ENCODE data around the gene TLL1. TPM values are rescaled to one million over a fixed set of nuclear protein-coding genes. Genes with fewer than 3 reads are reported as not detected.

TLL1 gene
- total RNA-seq, 1 experiment from 2014 or later, result 0.46 TPM

GRCh38 chr4:166075599-166075998, 202.6 kb downstream of the TLL1 start:
- intact Hi-C loops (cut with micrococcal nuclease; ENCODE audit: unreplicated experiment), result no loop called here
- BruUV-seq (replicated peaks), result no TSS peak
- no peak overlapping the region for H2AFZ ChIP-seq

GRCh38 chr4:166077782-166078181, 204.7 kb downstream of the TLL1 start:
- ChIA-PET CTCF (interaction anchor here (0.6 kb wide), 1 partner anchor 33 kb away, joined by 5 read pairs; no protein-coding TSS in a partner anchor), POLR2A (ENCODE audit: unreplicated experiment) (interaction anchor here (0.7 kb wide), 1 partner anchor 537 kb away, joined by 5 read pairs; no protein-coding TSS in a partner anchor)
- no peaks in the 10 kb centered on the region for H3F3A ChIP-seq (ENCODE audit: insufficient read depth, low read depth)
- no peaks in the 10 kb centered on the region for H4K20me1 ChIP-seq (ENCODE audit: insufficient read depth)
- H3K9me2 ChIP-seq (ENCODE audit: insufficient read depth), result no peaks in the 10 kb centered on the region
- no peak overlapping the region for H3K27ac ChIP-seq
- no peaks in the 10 kb centered on the region for H3K27me3 ChIP-seq (ENCODE audit: insufficient read depth, low read depth)
- TF ChIP-seq CTCF (conservative IDR thresholded peaks at IDR 0.05), result no peak
- no peak for TF ChIP-seq EZH2 (IDR thresholded peaks at IDR 0.05; ENCODE audit: low read depth)
- no peaks in the 10 kb centered on the region for H3K9me3 ChIP-seq (ENCODE audit: insufficient read depth, low read depth)
- H3K4me2 ChIP-seq, result no peak overlapping the region
- intact Hi-C loops (cut with micrococcal nuclease; ENCODE audit: unreplicated experiment), result no loop called here
- no TSS peak for BruUV-seq (replicated peaks)
- H2AFZ ChIP-seq, result no peak overlapping the region
- H3K36me3 ChIP-seq (ENCODE audit: low read depth), result no peaks in the 10 kb centered on the region
- DNase-seq, result no peak
- no peak overlapping the region for H3K4me3 ChIP-seq
- H3K79me2 ChIP-seq (ENCODE audit: low read depth), result no peaks in the 10 kb centered on the region
- H3K4me1 ChIP-seq (replicated peaks; ENCODE audit: insufficient read depth), result 0 out of 2 replicates have a peak, but pooled peaks cover 6% of the 10 kb centered on the region

More at GRCh38 chr4:166075599-166075998, 202.6 kb downstream of the TLL1 start:
- ChIA-PET POLR2A (ENCODE audit: unreplicated experiment) (no interaction called here), CTCF (no interaction called here)
- no peak for DNase-seq
- Histone ChIP-seq H3K4me3 (no peak overlapping the region), H3K27ac (no peak overlapping the region), H3K79me2 (ENCODE audit: low read depth) (no peaks in the 10 kb centered on the region), H3K9me3 (ENCODE audit: insufficient read depth, low read depth) (no peaks in the 10 kb centered on the region), H3K4me2 (0 out of 2 replicates have a peak overlapping the region, but pooled peaks have one; percentile 26), H3K4me1 (replicated peaks; ENCODE audit: insufficient read depth) (0 out of 2 replicates have a peak, but pooled peaks cover 6% of the 10 kb centered on the region), H3K36me3 (ENCODE audit: low read depth) (no peaks in the 10 kb centered on the region), H3F3A (ENCODE audit: insufficient read depth, low read depth) (no peaks in the 10 kb centered on the region), H3K27me3 (ENCODE audit: insufficient read depth, low read depth) (no peaks in the 10 kb centered on the region), H4K20me1 (ENCODE audit: insufficient read depth) (no peaks in the 10 kb centered on the region), H3K9me2 (ENCODE audit: insufficient read depth) (no peaks in the 10 kb centered on the region)
- TF ChIP-seq CTCF (conservative IDR thresholded peaks at IDR 0.05), result no peak

GRCh38 chr4:166078383-166078782, 205.3 kb downstream of the TLL1 start:
- Histone ChIP-seq H3K4me3 (no peak overlapping the region), H3K27ac (no peak overlapping the region), H3K4me1 (replicated peaks; ENCODE audit: insufficient read depth) (0 out of 2 replicates have a peak, but pooled peaks cover 6% of the 10 kb centered on the region), H3F3A (ENCODE audit: insufficient read depth, low read depth) (no peaks in the 10 kb centered on the region), H3K27me3 (ENCODE audit: insufficient read depth, low read depth) (no peaks in the 10 kb centered on the region), H3K79me2 (ENCODE audit: low read depth) (no peaks in the 10 kb centered on the region), H3K4me2 (no peak overlapping the region), H2AFZ (no peak overlapping the region), H3K9me2 (ENCODE audit: insufficient read depth) (no peaks in the 10 kb centered on the region), H4K20me1 (ENCODE audit: insufficient read depth) (no peaks in the 10 kb centered on the region), H3K36me3 (ENCODE audit: low read depth) (no peaks in the 10 kb centered on the region), H3K9me3 (ENCODE audit: insufficient read depth, low read depth) (no peaks in the 10 kb centered on the region)
- ChIA-PET CTCF (no interaction called here), POLR2A (ENCODE audit: unreplicated experiment) (no interaction called here)
- TF ChIP-seq EZH2 (IDR thresholded peaks at IDR 0.05; ENCODE audit: low read depth) (no peak), CTCF (conservative IDR thresholded peaks at IDR 0.05) (no peak)
- no peak for DNase-seq
- no TSS peak for BruUV-seq (replicated peaks)
- intact Hi-C loops (cut with micrococcal nuclease; ENCODE audit: unreplicated experiment), result no loop called here

All from PC-9 (cell line).